GM18858 (cell line): ENCODE measurements around the gene KIF1C.

Experiments used
- ATAC-seq: cut with Tn5 transposase; IDR thresholded peaks from one replicate; pipeline ENCODE4 v1.9.1; 2021; ENCODE audit not compliant: unreplicated experiment

KIF1C gene

DNA sequence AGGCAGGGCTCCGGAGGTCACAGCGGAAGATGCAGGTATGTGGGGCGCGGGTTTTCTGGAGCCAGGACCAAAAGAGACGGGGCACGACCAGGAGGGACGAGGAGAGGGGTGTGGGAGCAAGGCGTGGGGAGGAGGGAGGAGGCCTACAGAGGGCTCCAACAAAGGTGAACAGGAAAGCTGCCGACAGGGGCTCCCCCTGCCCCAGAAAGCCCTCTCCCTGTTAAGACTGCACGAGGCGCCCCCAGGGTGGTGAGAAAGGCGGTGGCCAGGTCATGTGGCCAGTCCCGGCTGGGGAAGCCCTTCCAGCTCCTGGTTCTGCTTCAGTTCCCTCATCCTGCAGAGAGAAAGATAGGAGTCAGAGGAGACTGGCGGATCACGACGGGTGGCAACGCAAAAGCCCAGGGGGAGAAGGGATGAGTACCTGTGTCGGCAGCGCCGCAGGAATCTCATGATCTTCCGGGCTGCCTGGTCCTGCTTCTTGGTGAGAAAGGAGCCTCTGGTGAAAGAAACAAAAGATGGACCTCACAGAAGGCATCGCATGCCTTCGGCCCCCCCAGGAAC is 29.2 kb upstream of the KIF1C start:
- ATAC-seq, result no peak

DNA sequence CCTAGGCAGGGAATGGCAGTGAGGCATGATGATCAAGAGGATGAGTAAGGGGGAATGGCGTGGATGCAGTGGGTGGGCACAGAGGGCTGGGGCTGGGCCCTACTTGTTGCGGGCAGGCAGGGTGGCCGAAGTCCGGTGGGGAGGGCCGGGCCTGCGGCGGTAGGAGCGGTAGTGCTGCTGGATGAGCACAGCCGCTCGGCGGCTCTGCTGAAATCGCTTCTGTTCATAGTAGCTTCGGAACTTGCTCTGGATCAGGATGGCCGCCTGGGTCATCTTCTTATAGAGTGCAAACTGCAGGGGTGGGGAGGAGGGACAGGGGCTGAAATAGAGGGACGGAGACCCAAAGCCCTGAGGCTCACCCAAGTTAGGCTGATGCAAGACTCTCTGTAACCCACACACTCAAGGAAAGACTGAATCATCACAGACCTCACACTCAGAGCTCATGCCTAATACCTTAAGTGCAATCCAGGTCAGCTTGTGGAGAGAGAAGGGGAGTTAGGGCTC is 28.7 kb upstream of the KIF1C start:
- no peak for ATAC-seq

DNA sequence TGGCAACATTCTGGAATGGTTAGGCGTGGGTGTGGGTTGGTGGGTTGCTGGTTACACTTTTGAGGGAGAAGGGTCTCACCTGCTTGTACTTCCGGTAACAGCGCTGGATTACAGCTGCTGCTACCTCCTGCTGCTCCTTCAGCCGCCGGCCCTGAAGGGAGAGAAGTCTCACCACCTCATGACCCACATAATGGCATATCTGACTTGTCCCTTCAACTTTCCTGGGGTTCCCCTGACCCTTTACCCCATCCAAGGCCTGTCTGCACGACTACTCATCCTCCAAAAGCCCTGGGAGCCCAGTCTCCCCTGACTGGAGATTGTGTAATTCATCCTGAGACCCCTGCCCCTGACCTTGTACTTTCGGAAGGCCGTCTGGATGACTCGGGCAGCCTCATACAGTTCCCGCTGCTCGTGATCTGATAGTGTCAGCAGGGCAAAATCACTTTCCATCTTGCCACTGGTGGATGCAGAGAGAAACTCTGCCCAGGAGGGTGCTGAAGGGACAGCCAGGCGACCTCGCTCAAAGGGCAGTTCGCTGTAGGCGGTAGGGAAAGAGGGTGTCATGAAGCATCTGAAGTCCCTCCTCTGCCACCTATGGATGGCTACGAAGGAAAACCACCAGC is 28.1 kb upstream of the KIF1C start:
- ATAC-seq, result no peak

- no peak for ATAC-seq
Observed at GRCh38 chr17:4970273-4970672, 27.5 kb upstream of the KIF1C start.

- no peak for ATAC-seq
Observed at GRCh38 chr17:4971826-4972225, 25.9 kb upstream of the KIF1C start.

GRCh38 chr17:4972322-4972721 is 25.4 kb upstream of the KIF1C start:
- ATAC-seq, result no peak

DNA sequence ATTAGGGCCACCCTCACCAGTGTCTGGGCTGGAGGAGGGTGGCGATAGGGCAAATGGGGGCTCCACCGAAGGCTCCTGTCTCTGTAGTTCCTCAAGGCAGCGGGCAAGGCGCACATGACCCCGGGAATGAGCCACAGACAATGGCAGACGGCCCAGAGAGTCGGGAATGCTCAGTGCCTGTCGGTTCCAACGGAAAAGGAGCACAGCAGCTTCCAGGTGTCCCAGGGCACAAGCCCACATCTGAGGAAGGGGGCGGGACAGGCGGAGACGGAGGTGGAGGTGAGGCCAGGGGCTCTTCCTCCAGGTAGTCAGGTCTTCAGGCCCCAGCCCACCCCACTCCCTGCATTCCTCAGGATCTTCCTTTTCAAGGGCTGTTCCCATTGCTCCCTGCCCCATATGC is 25.0 kb upstream of the KIF1C start:
- no peak for ATAC-seq

DNA sequence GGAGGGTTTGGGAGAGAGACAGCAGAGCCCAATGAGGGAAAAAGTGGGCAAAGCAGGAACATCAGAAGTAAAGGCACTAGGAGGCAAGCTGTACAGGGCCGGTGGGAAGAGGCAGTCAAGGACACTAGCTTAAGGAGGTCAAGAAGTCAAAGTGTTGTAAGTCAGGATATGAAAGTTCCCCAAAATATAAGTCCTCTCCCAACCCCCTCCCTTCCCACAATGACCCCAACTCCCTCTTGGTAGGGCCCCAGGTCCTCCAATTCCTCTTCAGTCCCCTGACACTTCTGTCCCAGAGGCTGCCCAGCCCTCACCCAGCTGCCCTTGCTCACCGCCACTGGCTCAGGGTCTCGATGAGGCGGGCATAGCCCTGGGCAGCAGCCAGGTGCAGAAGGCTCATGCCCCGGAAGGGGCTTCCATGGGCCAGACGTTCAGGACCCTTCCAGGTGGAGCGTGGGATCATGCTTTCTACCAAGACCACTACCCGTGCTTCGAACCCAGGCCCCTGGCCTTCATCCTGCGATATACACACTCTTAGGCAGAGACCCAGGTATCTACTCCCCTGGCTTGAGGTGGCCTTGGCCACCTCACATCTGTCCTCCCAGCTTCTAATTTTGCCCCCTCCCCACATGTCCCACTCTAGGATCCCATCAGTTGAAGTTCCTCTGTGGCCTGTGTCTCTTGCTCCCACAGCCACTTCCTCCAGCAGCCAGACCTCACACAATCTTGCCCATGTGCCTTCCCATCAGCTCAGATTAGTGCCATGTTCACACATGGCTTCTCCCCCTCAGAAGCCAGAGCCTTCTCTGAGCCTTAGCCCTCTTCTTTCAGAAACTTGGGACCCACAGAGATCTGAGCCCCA is 24.3 kb upstream of the KIF1C start:
- ATAC-seq, result no peak

GRCh38 chr17:4974115-4974670 is 23.6 kb upstream of the KIF1C start:
- no peak for ATAC-seq

- no peak for ATAC-seq
Observed at GRCh38 chr17:4978726-4979125, 19.0 kb upstream of the KIF1C start.

DNA sequence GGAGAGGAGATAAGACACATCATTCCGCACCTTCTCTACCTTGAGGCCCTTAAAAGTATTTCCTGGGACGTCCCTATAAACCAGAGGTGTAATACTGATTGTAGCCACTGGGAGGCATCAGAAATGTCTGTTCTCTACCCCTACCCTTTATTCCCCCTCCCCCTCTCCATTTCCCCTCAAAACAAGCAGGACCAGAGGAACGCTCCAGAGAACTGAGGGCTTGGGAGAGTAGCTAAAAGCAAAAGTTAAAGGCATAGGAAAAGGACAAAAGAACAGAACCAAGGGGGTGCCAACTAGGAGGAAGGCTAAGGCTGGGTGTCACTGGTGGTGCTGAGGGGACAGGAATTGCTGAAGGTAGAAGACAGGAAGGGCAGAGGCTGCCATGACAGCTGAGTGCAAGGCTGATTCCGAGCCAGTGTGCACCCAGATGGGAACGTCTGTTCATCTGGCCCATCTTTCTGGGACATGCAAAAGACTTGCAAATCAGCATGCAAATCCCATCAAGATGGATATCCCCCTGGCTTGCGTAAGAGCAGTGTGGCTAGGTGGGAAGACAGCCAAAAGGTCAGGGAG is 17.0 kb upstream of the KIF1C start:
- ATAC-seq, result no peak

GRCh38 chr17:4982305-4982704 is 15.4 kb upstream of the KIF1C start:
- no peak for ATAC-seq

DNA sequence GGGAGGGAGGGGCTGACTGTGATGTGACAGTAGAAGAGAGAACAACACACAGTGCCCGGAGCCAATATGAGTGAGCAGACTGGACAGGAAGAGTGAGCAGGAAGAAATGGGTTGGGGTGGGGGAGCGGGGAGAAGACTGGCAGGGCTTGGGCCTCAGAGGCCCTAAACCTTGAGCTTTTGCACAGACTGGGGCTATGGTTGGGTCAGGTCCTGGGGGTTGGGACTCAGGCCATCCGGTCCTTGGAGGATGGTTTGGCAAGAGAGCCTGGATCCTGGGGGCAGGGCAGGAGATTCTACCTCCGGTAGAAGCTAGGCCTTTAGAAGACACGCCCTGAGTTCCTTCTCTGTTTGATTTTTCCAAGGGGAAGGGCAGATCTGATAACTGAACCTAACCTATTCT is 11.3 kb upstream of the KIF1C start:
- no peak for ATAC-seq

DNA sequence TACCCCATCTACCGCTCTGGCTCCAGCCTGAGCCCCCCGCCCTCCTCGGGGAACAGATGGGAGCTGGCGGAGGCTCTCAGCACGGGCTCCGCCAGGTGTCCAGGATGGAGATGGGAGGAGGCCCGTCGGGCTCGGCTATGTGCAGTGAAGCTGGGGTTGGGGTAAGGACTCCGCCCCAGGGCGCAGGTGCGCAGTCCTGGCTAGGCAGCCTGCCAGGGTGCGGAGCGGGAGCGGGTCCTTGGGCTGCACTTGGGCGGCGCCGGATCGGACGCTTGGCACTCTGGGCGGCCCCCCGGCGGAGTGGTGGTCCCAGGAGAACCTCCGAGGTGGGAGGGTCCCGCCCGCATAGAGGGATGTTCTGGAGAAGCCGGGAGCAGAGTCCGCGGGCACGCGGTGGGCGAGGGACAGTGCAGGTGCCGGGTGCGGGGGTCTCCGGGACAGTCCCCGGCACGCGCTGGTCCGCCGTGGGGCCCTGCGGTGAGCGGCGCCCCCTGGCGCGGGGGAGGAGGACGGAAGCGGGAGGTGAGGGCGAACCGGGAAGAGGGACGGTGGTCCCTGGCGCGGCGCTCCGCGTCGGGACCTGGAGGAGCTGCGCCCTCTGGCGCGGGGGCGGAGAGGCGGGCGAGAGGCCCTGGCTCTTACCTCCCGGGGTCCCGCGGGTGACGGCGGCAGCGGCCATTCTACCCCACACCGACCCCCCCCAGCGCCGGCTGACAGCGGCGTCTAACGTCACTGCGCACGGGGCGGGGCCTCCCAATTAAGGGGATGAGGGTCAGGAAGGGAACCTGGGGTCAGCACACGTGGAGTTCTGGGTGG is 10.6 kb upstream of the KIF1C start, which contains the start of gene CAMTA2:
Gene CAMTA2 (minus strand): TSS at position 725 of the 816 bp plus-strand sequence. CDS start 1,453 bp downstream, outside the sequence.
- no peak for ATAC-seq

DNA sequence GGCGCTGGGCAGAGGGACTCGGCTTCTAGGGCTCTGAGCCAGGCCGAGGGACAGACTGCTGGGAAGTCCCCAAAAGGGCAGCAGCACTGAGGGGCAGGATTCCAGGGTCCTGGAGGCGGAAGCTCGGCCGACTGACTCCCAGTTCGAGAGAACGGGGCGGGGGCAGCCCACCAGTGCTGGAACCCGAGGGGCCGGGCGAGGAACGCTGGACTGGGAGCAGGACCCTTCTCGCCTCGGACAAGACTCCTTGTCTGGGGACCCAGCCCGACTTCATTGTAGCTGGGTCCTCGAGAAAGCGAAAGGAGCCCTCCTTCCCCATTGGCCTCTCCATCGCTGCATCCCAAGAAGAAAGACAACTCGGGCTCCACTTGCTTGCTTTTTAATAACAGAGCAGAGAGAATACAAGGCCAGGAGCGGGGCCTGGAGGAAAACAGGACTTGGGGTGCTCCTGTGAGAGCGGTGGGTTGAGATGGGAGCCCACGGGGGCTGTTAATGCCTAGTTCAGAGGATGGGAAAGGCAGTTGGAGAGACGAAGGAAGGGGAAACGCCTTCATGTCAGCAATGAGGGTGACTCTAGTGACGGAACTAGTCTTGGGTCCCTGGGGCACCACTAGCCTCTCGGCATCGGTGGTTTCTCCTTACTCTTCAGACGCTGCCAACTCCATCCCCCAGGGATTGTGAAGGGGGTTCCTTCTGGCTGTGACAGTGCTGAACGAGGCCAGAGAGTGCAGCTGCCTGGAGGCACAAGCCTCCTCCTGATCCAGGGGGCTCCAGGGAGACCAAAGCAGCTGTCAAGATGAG is 9.8 kb upstream of the KIF1C start:
- ATAC-seq, result no peak

DNA sequence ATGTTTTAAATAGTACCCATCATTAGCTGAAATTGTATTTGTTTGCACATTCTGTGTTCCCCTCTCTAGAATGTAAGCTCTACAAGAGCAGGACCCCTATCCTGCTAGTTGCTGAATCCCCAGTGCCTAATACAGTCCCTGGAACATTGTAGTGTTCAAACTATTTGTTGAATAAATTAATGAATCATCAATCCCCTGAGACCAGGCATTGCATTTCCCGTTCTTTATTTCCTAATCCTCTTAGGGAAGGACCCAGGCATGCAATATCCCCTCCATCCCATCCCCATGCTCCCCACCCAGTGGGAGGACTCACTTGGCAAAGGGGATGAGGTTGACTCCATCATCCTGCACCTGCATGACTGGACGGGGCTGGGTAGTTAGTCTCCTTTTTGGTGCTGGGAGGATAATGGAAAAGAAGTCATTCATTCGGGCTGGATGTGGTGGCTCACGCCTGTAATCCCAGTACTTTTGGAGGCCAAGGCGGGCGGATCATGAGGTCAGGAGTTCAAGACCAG is 3.6 kb upstream of the KIF1C start:
- no peak for ATAC-seq

- ATAC-seq, result no peak
Observed at GRCh38 chr17:4998027-4998731, 429 bp downstream of the KIF1C start.

- no peak for ATAC-seq
Observed at GRCh38 chr17:4998732-4999429, 1.1 kb downstream of the KIF1C start.
